ENCODE measurements around the gene STX16.

STX16 gene

GRCh38 chr20:58682656-58683531, 31.8 kb downstream of the STX16 start:
- DNase-seq = no peak

- no peak for DNase-seq
Observed at GRCh38 chr20:58684291-58684690, 33.2 kb downstream of the STX16 start.

GRCh38 chr20:58685988-58686387, 34.9 kb downstream of the STX16 start:
- DNase-seq = no peak

- no peak for DNase-seq
Observed at GRCh38 chr20:58688414-58688813, 37.3 kb downstream of the STX16 start.

- DNase-seq = no peak
Observed at GRCh38 chr20:58688840-58689239, 37.8 kb downstream of the STX16 start.

GRCh38 chr20:58690396-58691135, 39.5 kb downstream of the STX16 start:
- no peak for DNase-seq

GRCh38 chr20:58691773-58692578, 40.9 kb downstream of the STX16 start:
- DNase-seq = no peak

GRCh38 chr20:58692579-58693225, 41.6 kb downstream of the STX16 start, which contains the start of gene NPEPL1:
Gene NPEPL1 (plus strand): TSS chr20:58692800. CDS start chr20:58692901, 101 bp downstream.
- no peak for DNase-seq

- no peak for DNase-seq
Observed at GRCh38 chr20:58693226-58694006, 42.3 kb downstream of the STX16 start.

- no peak for DNase-seq
Observed at GRCh38 chr20:58694241-58695083, 43.4 kb downstream of the STX16 start.

- DNase-seq = no peak
Observed at GRCh38 chr20:58695084-58695722, 44.1 kb downstream of the STX16 start.

GRCh38 chr20:58695895-58696375, 44.9 kb downstream of the STX16 start:
- DNase-seq = no peak

- DNase-seq = no peak
Observed at GRCh38 chr20:58696411-58696961, 45.4 kb downstream of the STX16 start.

GRCh38 chr20:58697201-58697866, 46.3 kb downstream of the STX16 start:
- no peak for DNase-seq

GRCh38 chr20:58697867-58698703, 47.0 kb downstream of the STX16 start:
- no peak for DNase-seq

- DNase-seq = no peak
Observed at GRCh38 chr20:58698741-58699622, 47.9 kb downstream of the STX16 start.

GRCh38 chr20:58699623-58700107, 48.6 kb downstream of the STX16 start:
- no peak for DNase-seq
